22Rv1 (cell line): ENCODE measurements around the gene PTPRD.

Experiments used
- CTCF ChIP-seq: fragments of 450-650 bp; IDR thresholded peaks from 2 replicates; pipeline ENCODE4 v1.5.1; 2017; ENCODE audit warnings: mild to moderate bottlenecking
- ZFX ChIP-seq: fragments of 450-650 bp; IDR thresholded peaks from 2 replicates; pipeline ENCODE4 v1.6.1; 2017; ENCODE audit warnings: antibody characterized with exemption, borderline replicate concordance

GRCh38 chr9:8670751-8671150 is 1942.1 kb downstream of the PTPRD start:
- TF ChIP-seq CTCF = no peak
- TF ChIP-seq ZFX = no peak
